Fibroblast of gingiva (primary cell): ENCODE results near the gene DNAAF3.

Experiments
- DNase-seq: peaks from one replicate; pipeline ENCODE4 v3.0.0-alpha.2; 2011; ENCODE audit warnings: low read depth

DNAAF3 gene

GRCh38 chr19:55153652-55154264 lies 12.7 kb downstream of the DNAAF3 start:
- DNase-seq: no peak

- no peak for DNase-seq
Observed at GRCh38 chr19:55152017-55152416, 14.4 kb downstream of the DNAAF3 start.

- no peak for DNase-seq
Observed at GRCh38 chr19:55149078-55150003, 17.1 kb downstream of the DNAAF3 start, which contains the start of gene TNNT1. Gene TNNT1 (minus strand): TSS chr19:55149206. CDS start chr19:55147157, 2,049 bp downstream.

- no peak for DNase-seq
Observed at GRCh38 chr19:55147545-55148251, 18.7 kb downstream of the DNAAF3 start.

- no peak for DNase-seq
Observed at GRCh38 chr19:55146705-55147273, 19.6 kb downstream of the DNAAF3 start.

- no peak for DNase-seq
Observed at GRCh38 chr19:55146078-55146704, 20.2 kb downstream of the DNAAF3 start.

GRCh38 chr19:55145232-55145631 lies 21.2 kb downstream of the DNAAF3 start:
- no peak for DNase-seq

GRCh38 chr19:55141696-55142095 lies 24.7 kb downstream of the DNAAF3 start:
- no peak for DNase-seq

GRCh38 chr19:55137915-55138314 lies 28.5 kb downstream of the DNAAF3 start:
- DNase-seq: no peak

- DNase-seq: no peak
Observed at GRCh38 chr19:55136399-55137102, 29.9 kb downstream of the DNAAF3 start.

GRCh38 chr19:55134736-55135135 lies 31.7 kb downstream of the DNAAF3 start:
- DNase-seq: no peak

- DNase-seq: no peak
Observed at GRCh38 chr19:55133639-55134444, 32.6 kb downstream of the DNAAF3 start.

GRCh38 chr19:55132453-55133129 lies 33.8 kb downstream of the DNAAF3 start:
- no peak for DNase-seq

GRCh38 chr19:55131421-55131820 lies 35.0 kb downstream of the DNAAF3 start:
- DNase-seq: peak; percentile 45

- no peak for DNase-seq
Observed at GRCh38 chr19:55119053-55119452, 47.4 kb downstream of the DNAAF3 start.

GRCh38 chr19:55118401-55118991 lies 47.9 kb downstream of the DNAAF3 start:
- DNase-seq: peak; percentile 15

GRCh38 chr19:55117663-55118391 lies 48.6 kb downstream of the DNAAF3 start:
- DNase-seq: peak; percentile 99

- DNase-seq: no peak
Observed at GRCh38 chr19:55116859-55117662, 49.4 kb downstream of the DNAAF3 start, which contains the start of gene PPP1R12C. Gene PPP1R12C (minus strand): TSS chr19:55117637. CDS start chr19:55117543, 94 bp downstream.
